Inferior parietal cortex (tissue), 1 donor: ENCODE results near the gene MMD.
"Not testable (repeated sequence)": the region's sequence is repeated elsewhere in the genome, so short reads cannot be mapped to it uniquely, and the experiment has no call there.

ENCODE experiments used
- DNase-seq: peaks from one replicate; pipeline ENCODE4 v3.0.0-alpha.2; 2016; ENCODE audit errors: extremely low spot score

The MMD gene, protein sequence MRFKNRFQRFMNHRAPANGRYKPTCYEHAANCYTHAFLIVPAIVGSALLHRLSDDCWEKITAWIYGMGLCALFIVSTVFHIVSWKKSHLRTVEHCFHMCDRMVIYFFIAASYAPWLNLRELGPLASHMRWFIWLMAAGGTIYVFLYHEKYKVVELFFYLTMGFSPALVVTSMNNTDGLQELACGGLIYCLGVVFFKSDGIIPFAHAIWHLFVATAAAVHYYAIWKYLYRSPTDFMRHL

DNA sequence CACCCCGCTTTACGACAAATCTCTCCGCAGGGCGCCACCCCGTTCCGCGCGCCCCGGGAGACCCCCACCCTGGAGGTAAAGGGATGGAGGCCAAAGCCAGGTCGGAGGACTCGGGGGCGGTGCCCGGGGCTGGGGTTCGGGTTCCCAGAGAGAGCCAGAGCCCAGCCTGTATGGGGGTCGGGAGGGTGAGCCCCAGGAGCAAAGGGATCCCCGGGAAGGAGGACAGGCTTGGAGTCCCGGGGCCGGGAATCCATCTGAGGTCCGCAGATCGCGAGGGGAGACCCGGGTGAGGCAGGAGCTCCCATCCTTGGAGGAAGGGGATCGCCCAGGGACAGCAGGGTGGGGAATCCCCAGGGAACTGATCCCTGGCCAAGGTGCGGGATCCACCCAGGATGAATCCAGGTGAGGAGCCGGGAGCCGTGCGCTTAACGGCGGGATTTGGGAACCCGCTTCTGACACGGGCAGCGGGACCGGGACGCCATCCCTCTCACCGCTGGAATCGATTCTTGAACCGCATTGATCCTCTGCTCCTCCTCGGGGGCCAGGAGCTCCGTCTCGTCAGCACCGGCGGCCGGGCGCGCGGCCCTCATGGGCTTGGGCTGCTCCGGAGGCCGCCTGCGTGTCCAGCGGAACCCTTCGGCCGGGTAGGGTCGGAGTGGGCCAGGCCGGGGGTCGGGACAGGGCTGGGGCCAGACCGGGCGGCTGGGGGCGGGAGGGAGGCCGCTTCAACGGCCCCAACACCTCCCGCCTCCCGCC, at the start of gene MMD:
MMD (minus strand) TSS at position 657 of the 756 bp plus-strand sequence; CDS start at position 517, 140 bp downstream.
- no peak for DNase-seq

DNA sequence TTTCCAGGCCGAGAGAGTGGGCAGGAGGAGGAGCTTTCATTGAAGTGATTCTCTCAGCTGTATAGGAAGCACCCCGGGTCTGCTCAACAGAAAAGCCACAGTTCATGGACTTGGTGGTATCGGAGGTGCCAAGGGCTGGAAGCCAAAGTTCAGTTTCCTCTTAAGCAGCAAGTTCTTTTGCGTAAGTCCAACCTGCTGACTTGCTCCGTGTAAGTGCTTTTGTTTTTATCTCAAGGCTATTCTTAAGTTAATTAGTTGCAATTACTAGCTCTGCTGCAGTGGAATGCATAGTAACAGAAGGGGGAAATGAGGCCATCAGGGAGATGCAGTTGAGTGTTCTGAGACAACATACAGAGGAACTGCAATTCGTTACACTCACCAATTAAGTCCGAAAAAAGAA, 45.0 kb upstream of the MMD start:
- no peak for DNase-seq

DNA sequence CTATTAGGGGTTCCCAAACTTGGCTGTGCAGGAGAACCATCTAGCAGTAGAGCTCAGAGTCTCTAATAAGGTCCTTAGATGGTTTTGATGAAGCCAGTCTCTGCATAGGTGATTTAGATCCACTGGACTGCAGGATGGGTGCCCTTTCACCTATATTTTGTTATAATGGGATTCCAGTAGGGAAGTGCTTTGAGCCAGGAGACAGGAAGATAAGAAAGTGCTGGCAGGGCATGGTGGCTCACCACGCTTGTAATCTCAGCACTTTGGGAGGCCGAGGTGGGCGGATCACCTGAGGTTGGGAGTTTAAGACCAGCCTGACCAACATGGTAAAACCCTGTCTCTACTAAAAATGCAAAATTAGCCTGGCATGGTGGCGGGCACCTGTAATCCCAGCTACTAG, 44.1 kb upstream of the MMD start:
- not testable (repeated sequence) for DNase-seq

GRCh38 chr17:55463600-55463999, 42.0 kb upstream of the MMD start:
- no peak for DNase-seq

GRCh38 chr17:55462711-55463110, 41.1 kb upstream of the MMD start:
- DNase-seq = no peak

GRCh38 chr17:55462234-55462633, 40.6 kb upstream of the MMD start:
- DNase-seq = no peak

DNA sequence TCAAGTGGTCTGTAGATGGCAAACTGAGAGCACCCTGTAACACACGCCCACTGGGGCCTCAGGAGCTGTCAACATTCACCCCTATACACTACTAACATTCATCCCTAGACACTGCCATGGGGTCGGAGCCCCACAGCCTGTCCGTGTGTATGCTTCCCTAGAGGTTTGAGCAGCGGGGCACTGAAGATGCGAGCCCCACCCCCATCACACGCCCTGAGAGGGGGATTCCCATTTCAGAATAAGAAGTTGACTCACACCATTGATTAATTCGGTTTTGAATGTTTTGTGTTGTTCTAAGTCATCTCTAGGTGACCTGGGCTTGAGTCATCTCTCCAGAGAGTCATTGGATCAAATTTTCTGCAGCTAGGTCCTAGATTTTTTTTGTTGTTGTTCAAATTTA, 37.3 kb upstream of the MMD start:
- DNase-seq = no peak

GRCh38 chr17:55458287-55458900, 36.8 kb upstream of the MMD start:
- no peak for DNase-seq

DNA sequence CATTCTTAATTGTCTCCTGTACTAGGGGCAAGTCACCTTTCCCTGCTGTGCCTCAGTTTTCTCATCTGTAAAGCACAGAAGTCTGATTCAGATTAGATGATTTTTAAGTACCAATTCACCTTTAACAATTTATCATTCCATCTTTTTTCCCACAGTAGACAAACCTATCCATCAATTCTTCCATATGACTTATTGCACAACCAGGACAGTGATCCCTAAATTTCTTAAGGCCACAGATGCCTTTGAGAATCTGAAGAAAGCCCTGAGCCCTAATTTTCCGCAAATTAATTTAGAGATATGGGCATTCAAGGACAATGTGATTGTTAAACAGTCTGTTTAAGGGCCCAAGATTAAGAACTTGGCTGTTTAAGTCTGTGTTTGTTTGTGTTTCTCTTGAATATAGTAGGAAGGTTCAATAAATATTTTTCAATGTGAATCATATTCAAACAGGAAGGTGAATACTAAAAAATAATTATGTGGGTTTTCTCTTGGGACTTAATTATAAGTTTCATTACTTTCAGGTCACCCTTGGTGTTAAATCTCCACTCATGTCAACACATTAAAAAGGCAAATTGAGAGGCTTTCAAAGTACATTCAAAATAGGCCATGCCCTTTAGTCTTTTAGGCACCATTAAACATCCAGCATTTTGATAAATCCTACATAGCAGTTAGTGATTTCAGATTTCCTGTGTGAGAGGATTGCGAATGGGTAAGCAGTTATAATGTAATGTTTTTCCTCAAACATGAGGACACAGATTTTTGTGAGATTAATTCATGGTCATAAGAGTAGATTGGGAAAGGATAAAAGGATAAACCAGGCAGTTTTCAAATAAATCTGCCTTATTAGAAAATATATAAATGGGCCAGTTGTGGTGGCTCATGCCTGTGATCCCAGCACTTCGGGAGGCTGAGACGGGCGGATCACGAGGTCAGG, 34.9 kb upstream of the MMD start:
- DNase-seq = no peak

DNA sequence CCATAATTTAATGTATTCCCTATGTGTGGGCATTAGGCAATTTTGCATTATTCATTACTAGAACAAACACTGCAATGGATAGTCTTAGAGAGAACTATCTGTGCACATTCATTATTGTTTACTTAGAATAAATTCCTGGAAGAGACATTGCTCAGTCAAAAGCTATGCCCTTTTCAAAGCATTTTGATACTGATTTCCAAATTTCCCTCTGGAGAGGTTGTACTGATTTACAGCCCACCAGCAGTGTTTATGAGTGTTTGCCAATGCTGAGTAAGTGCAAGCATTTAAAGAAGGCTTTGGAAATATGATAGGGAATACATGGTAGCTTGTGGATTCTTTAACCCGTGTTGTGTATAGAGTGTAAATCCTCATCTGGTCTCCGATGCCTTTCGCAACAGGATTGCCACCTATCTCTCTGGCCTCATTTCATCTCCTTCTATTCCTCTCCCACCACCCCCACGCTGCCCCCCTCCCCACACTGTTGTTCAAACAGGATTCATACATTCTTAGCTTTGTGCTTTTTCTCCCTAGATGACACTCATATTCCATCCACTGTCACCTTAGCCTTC, 33.4 kb upstream of the MMD start:
- DNase-seq = no peak

- no peak for DNase-seq
These were observed 32.4 kb upstream of the MMD start for GRCh38 chr17:55453839-55454557.

GRCh38 chr17:55452139-55452790, 30.6 kb upstream of the MMD start:
- DNase-seq = no peak

DNA sequence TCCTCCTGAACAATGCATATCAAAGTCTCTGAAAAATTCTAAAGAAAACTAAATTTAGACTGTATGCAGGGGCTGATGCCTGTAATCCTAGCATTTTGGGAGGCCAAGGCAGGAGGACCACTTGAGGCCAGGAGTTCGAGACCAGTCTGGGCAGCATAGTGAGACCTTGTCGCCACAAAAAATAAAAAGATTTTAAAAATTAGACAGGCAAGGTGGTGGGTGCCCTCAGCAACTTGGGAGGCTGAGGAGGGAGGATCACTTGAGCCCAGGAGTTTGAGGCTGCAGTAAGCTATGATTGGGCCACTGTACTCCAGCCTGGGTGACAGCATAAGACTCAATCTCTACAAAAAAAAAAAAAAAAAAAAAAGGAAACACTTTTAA, 30.1 kb upstream of the MMD start:
- DNase-seq = no peak

DNA sequence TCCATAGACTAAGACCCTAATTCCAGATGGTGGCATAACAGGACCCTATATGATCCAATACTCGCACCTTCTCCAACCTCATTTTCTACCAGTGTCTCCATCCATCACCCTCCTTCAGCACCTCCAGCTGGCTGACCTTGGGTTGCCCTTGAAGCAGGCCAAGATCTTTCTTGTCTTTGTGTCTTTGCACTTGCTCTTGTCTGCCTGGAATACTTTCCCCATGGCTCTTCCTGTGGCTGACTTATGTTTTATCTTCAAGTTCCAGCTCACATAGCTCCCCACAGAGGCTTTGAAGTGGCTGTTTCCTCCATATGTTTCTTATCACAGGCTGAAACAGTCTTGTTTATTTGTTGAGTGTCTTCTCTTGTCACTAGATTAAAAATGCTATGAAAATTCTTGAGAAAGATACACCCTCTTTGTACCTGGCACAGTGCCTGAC, 29.6 kb upstream of the MMD start:
- DNase-seq = no peak

DNA sequence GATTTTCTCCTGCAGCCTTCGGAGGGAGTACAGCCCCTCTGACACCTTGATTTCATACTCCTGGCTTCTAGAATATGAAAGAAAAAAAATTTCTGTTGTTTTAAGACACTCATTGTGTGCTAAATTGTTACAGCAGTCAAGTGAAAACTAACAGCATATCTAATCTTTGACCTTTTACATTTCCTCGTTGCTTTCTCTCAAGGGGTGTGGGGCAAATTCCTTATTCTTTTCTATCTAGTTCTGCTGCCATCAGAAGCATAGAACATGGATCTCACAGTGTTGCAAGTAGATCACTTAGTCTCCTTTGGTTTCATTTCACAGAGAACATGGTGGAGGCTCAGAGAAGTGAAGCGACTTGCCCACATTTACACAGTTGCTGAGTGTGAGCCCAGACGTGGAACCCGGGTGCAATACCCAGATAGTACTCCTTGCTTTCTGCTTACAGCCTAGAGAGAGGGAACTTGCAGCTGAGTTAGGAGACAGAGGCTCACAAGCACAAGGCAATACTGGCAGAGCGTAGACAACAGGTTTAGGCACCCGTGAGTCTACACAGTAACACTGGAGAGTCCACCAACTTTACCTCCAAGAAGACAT, 28.7 kb upstream of the MMD start:
- DNase-seq = no peak

- no peak for DNase-seq
These were observed 27.0 kb upstream of the MMD start for GRCh38 chr17:55448681-55449080.

DNA sequence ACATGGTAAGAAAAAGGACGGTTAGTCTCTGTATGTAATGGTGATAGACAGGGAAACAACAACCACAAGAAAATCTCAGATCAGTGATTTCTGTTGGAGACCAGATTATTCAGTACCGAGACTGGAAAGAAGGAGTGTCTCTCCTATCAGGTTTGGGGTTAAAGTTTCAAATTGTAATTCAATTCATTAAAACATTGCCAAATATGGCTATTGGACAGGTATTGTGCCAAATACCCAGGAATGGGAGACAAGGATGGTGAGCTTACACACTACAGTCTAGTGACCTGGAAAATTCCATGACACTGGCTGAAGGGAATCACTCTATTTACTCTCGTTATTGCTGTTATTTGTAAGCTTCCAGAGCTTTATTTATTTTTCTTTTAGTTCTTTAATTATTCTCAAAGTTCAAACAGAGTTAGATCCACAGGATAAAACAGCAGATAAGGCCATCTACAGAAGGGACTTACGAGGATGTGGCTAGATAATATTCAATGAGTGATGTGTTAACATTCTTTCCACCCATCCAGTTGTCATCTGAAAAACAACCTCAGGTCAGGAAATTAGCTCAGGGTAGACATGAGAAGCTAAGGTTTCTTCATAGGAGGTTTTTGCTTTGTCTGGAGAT, 25.1 kb upstream of the MMD start:
- no peak for DNase-seq

- not testable (repeated sequence) for DNase-seq
These were observed 24.4 kb upstream of the MMD start for GRCh38 chr17:55446004-55446403.
